GM12892 (cell line): ENCODE measurements around the gene TLR3.

Source experiments
- DNase-seq: peaks from one replicate; pipeline ENCODE4 v3.0.0; 2011; ENCODE audit not compliant: insufficient read length
- FAIRE-seq: peaks from 2 replicates; lab custom pipeline; 2011; peaks lifted over from hg19 to GRCh38; lab: Jason Lieb, UNC
- POLR2A ChIP-seq: IDR thresholded peaks from 2 replicates; pipeline ENCODE4 v1.6.1; 2011; ENCODE audit warnings: low read depth, low read length, control low read depth
- POLR2AphosphoS5 ChIP-seq: IDR thresholded peaks from 2 replicates; pipeline ENCODE4 v1.6.1; 2011; ENCODE audit warnings: low read depth, low read length, control low read depth
- TAF1 ChIP-seq: IDR thresholded peaks from 2 replicates; pipeline ENCODE4 v1.6.1; 2011; ENCODE audit warnings: low read depth, mild to moderate bottlenecking, control low read depth, low read length, borderline replicate concordance

The TLR3 gene

DNA sequence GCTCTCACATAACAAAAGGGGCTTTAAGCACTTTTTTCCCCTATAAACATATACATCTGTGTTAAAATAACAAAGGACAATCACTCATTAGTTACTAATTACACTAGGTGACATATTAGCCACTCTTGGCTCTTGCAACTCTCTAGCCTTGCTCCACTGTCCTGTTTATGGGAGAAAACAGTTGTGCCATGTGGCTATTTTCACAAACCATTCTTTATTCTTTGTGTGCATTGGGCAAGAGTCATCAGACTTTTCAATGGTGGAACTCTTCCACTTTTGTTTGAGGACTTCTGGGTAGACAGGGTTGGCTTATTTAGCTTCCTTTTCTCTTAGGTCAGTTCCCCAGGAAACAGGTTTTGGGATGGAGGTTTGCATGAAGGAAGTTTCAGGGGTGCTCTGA is 19.6 kb downstream of the TLR3 start:
- FAIRE-seq = no peak
- DNase-seq = no peak
- TF ChIP-seq POLR2A (no peak), TAF1 (no peak), POLR2AphosphoS5 (no peak)

DNA sequence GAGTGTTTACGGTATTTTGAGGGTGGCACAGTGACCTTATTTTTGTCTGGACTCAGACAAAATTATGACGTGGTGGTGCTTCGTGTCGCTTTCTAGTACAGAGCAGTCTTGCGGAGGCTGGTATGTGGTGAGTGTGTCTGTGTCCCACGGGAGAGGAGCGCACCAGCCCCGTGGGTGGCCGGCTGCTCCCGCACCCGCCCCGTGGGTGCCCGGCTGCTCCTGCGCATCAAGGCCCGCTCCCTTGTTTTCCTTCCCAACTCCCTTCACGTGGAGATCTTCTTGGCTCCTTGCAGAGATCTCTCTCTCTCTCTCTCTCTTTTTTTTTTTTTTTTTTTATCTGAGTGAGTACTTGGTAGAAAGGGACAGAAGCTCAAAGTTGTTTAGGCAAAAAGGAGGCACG is 23.3 kb downstream of the TLR3 start:
- DNase-seq (no peak), FAIRE-seq (no peak)
- TF ChIP-seq TAF1 (no peak), POLR2AphosphoS5 (no peak), POLR2A (no peak)

DNA sequence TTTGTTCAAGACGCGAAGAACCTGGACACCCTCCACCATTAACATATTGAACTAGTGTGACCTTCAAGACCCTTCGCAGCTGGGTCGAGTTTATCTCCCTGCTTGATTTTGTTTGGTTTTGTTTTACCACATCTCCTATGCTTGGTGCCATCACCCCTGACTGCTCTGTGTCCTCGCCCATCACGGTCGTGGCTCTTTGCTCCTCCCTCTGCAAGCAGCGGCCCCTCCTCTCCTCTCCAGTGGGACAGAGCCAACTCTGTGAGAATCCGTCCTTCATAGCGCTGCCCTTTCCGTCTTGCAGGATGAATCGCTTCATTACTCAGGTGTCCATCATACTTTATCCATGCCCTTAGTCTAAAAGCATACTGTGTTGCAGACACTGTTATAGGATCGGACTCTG is 26.4 kb downstream of the TLR3 start:
- FAIRE-seq (no peak), DNase-seq (no peak)
- TF ChIP-seq POLR2AphosphoS5 (no peak), POLR2A (no peak), TAF1 (no peak)

DNA sequence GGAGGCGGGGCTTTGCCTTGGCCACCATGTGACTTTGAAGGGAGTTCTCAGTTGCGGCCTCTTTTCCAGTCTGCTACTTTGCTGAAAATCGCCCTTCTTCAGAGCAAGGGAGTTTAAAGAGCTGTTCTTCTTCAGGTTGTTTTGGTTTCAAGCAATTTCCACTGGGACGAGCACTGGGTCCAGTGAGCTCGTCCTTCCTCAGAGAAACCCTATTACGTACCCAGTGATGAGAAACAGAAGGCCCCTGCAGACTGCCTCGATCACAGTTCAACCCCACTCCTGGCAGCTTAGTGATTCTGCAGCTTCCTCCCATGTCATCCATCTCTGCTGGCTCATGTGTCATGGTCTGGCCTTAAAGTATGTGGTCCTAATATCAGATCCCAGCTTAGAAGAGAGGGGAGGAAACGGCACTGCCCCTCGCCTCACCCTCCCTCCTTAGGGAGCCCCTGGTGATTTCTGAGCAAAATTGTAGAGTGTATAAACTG is 27.8 kb downstream of the TLR3 start:
- DNase-seq (no peak), FAIRE-seq (no peak)
- no peak for TF ChIP-seq TAF1
- no peak for TF ChIP-seq POLR2AphosphoS5
- no peak for TF ChIP-seq POLR2A

DNA sequence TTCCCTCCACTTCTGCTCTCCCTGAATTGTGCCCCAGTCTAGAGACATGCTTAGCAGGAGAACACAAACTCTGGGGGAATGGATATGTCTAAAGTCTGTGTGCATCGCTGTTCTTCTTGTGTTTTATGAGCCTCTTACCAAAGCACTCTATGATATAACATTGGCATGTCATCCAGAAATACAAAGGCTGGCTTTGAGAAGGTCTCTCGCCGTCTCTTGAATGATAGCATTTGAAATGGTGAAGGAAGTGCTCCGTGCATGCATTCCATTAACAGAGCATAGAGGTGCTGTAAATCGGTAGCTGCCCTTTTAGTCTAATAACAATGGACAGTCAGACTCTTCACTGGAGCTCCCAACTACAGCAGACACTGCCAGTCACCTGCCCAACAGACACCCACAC is 28.4 kb downstream of the TLR3 start:
- FAIRE-seq = no peak
- no peak for DNase-seq
- TF ChIP-seq TAF1 (no peak), POLR2AphosphoS5 (no peak), POLR2A (no peak)

DNA sequence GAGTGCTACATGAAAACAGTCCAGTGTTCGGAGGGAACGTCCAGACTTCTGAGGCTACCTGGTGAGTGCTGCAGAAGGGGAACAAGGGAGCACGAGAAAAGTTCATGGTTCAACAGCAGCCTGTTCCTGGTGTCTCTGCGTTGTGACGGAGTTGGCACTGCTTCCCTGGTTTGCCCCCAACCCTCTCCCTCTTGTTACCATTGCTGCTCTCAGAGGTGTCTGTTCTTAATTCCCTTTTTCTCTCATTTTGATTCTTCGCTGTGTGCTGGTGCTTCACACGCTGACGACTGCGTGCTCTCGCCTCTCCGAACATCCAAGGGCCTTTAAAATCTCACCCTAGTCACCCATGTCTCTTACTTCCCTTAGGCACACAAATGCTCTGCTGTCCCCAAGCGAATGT is 34.0 kb downstream of the TLR3 start:
- FAIRE-seq = no peak
- DNase-seq = no peak
- no peak for TF ChIP-seq TAF1
- TF ChIP-seq POLR2A = no peak
- TF ChIP-seq POLR2AphosphoS5 = no peak

DNA sequence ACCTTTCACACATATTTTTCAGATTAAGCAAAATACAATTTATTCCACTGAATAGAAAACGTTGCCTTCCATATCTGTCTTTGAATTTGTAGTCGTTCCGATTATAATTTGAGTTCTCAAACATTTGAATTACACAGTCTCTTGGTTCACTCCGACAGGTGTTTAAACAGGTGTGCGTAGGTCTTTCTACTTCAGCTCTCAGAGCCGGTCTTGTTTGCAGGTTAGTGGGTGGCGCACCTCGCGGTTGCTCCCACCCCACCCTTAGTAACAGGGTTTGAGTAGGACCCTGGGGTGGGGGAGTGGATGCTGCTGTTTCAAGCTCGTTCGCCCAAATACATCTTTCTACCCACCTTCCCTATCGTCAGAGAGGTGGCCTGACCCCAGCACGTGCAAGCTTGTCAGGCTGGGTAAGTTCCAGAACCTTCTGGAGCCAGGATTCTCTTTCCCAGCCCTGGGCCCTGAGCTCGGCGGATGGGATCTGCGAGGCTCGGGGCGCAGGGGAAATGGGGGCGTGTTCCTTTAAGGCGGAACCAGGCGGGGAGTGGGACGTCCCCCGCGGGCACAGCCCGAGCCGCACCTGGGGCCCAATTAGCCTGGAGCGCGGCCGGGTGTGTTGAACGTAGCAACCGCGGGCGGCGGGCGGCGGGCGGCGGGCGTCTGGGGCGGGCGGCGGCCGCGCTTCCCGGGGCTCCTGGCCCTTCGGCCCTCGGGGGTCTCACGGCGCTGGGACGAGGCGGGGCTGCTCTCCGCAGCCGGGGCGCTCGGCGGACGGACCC is 35.3 kb downstream of the TLR3 start, which contains the start of gene FAM149A:
TSS of gene FAM149A (plus strand) at position 591 of the 776 bp plus-strand sequence.
- peak; percentile 61 for DNase-seq
- TF ChIP-seq POLR2AphosphoS5 = no peak
- no peak for TF ChIP-seq TAF1
- TF ChIP-seq POLR2A = no peak
- no peak for FAIRE-seq

DNA sequence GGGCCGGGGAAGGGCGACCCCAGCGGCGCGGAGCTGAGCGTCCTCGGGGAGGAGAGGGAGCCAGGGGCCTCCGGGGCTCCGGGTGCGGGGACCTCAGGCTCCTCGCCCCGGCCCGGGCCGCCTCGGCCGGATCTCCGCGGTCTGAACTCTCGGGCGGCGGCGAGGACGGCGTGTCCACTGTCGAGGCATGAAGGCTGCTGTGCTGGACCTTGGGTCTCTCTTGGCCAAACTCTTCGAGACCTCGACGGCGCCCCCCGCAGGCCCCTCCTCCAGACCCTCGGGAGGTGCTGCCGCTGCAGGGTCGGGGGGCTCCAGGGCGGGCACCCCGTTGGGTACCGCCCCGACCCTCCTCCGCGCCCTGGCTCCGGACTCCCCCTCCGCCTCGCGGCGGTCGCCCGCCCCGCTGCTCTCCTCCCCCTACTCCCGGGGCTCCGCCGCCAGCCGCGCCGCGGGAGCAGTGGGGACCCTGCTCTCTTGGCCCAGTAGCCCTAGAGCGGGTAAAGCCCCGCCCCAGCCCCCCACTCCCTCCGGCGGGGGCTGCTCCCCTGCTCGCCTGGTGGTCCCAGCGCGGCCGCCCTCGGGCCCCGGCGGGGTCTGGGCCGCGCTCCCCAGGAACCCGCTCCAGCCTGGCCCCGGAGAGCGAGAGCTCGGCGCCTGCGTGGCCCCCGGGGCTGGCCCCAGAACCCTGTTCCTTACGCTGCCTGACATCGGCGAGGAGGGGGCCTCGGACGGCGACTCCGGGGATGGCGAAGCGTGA is 36.1 kb downstream of the TLR3 start:
- no peak for FAIRE-seq
- peak; percentile 39 for DNase-seq
- TF ChIP-seq POLR2AphosphoS5 (no peak), TAF1 (no peak), POLR2A (no peak)

DNA sequence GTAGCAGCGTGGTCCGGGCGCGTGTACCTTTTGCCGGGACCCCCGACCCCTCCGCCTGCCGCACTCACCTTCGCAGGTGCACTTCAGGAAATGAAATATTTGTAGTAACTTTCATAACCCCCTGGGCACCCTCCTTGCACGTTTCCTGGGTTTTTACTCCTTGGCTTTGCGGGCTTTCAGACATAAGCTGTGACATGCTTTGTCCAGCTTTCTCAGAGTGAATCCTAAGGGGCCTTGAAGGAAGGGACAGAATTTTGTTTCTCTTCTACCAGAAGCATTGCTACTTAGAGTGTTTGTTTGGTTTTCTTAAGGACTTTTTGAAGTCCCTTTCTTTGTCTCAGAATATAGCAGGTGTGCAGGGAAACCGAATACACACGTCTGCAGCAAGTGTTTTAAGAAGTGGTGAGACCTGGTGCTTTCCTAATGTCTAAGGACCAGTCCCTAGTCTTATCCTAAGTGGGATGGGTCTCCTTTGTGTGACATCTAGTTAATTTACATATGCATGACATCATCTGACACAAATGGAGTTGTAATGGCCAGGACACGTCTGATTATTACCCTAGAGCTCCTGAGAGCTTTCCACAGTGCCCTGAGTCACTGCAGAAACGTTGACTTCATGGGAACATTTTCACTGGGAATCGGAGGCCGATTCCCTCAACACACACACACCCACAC is 36.8 kb downstream of the TLR3 start:
- TF ChIP-seq POLR2A (no peak), POLR2AphosphoS5 (no peak), TAF1 (no peak)
- DNase-seq = no peak
- FAIRE-seq = no peak

DNA sequence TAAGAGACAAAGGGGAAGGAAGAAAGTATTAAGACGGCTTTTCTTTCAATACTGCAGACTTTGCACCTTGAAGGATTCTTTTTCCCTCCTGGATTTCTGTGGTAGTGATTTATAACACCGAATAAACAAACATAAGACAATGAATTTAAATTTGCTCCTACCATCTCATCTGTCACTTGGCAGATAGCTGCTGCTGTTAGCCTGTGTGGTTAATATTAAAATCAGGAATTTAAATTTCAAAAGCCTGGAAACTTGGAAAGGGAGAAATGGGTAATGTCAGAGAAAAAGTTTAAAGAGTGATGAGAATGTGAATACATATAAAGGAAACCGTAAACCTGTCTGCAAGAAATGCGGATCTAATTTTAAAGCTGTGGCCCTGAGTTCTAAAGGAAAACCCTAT is 39.0 kb downstream of the TLR3 start:
- DNase-seq (no peak), FAIRE-seq (no peak)
- TF ChIP-seq POLR2AphosphoS5 = no peak
- TF ChIP-seq POLR2A = no peak
- TF ChIP-seq TAF1 = no peak

DNA sequence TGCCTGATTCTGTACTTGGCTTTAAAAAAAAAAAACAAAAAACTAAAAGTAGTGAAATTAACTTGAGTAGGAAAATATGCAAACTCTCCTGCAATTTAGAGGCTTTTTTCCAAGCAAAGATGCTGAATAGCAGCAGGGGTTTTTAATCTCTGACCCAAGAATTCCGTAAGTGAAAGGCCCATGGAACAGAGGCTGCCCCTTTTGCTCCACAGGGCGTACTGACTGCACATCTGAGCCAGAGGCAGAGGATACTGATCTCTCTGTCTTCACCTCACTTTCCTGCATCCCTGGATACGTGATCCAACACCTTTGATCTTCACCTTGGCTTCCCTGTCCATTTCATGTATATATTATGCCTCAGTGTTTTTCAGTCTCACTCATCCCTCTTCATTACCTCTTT is 39.4 kb downstream of the TLR3 start:
- no peak for FAIRE-seq
- DNase-seq = no peak
- TF ChIP-seq POLR2A (no peak), TAF1 (no peak), POLR2AphosphoS5 (no peak)

DNA sequence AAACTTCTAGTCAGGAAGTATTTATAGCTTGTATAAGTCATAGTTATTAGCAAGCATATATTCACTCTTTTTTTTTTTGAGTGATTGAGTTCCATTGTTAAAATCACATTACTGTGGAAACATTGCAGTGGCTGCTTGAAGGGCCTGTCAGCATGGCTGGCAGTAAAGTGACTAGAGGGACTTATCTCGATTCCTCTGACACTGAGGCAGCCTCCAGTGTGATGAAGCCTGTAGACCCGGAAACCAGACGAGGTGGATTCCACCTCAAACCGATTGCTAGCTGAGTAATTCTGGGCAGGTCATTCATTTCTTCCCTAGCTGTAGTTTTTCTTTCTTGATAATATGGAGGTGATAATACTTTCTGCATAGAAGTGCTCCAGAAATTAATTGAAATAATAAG is 40.3 kb downstream of the TLR3 start:
- no peak for FAIRE-seq
- DNase-seq = no peak
- TF ChIP-seq POLR2A (no peak), TAF1 (no peak), POLR2AphosphoS5 (no peak)
